Effector memory CD4-positive, alpha-beta T cell (primary cell): ENCODE measurements around the gene DENND1A.

Source experiments
- DNase-seq, 3 donors: peaks; one replicate each; pipeline ENCODE4 v3.0.0-alpha.2; 2020
- H3K27ac ChIP-seq: 2 replicates; pipeline ENCODE4 v1.7.0; 2013; ENCODE audit warnings: mild to moderate bottlenecking, low read length, moderate library complexity; ENCODE audit not compliant: insufficient read depth, poor library complexity, severe bottlenecking
- H3K27me3 ChIP-seq: replicated peaks from 2 replicates; pipeline ENCODE4 v1.7.0; 2013; ENCODE audit warnings: mild to moderate bottlenecking, low read length; ENCODE audit not compliant: insufficient read depth, control insufficient read depth, poor library complexity, severe bottlenecking
- H3K36me3 ChIP-seq: 2 replicates; pipeline ENCODE4 v1.7.0; 2013; ENCODE audit warnings: mild to moderate bottlenecking, low read length, moderate library complexity; ENCODE audit not compliant: control insufficient read depth, insufficient read depth
- H3K4me1 ChIP-seq: 2 replicates; pipeline ENCODE4 v1.7.0; 2013; ENCODE audit warnings: low read length, mild to moderate bottlenecking; ENCODE audit not compliant: control insufficient read depth, insufficient read depth, poor library complexity, severe bottlenecking
- H3K4me3 ChIP-seq: 2 replicates; pipeline ENCODE4 v1.7.0; 2013; ENCODE audit warnings: low read length, low read depth, mild to moderate bottlenecking; ENCODE audit not compliant: insufficient read depth, poor library complexity, severe bottlenecking
- H3K9me3 ChIP-seq: 2 replicates; pipeline ENCODE4 v1.7.0; 2013; ENCODE audit warnings: mild to moderate bottlenecking, low read length, moderate library complexity; ENCODE audit not compliant: control insufficient read depth

Gene DENND1A

GRCh38 chr9:123410281-123410910 is 519.5 kb downstream of the DENND1A start:
- Histone ChIP-seq H3K27ac (no peak overlapping the region), H3K27me3 (no peaks in the 10 kb centered on the region), H3K4me3 (no peak overlapping the region), H3K9me3 (no peaks in the 10 kb centered on the region), H3K4me1 (no peaks in the 10 kb centered on the region), H3K36me3 (no peaks in the 10 kb centered on the region)
- DNase-seq = no peak

- no peaks in the 10 kb centered on the region for H3K36me3 ChIP-seq
- no peaks in the 10 kb centered on the region for H3K4me1 ChIP-seq
These were observed 521.3 kb downstream of the DENND1A start for GRCh38 chr9:123408313-123409262.

GRCh38 chr9:123407217-123407851 is 522.6 kb downstream of the DENND1A start:
- no peaks in the 10 kb centered on the region for H3K27me3 ChIP-seq
- no peaks in the 10 kb centered on the region for H3K9me3 ChIP-seq
- H3K36me3 ChIP-seq = no peaks in the 10 kb centered on the region
- no peak overlapping the region for H3K27ac ChIP-seq
- H3K4me3 ChIP-seq = no peak overlapping the region
- no peaks in the 10 kb centered on the region for H3K4me1 ChIP-seq
- DNase-seq = no peak

More at GRCh38 chr9:123408313-123409262, 521.3 kb downstream of the DENND1A start:
- no peaks in the 10 kb centered on the region for H3K27me3 ChIP-seq
- no peak overlapping the region for H3K27ac ChIP-seq
- no peak for DNase-seq
- no peak overlapping the region for H3K4me3 ChIP-seq
- no peaks in the 10 kb centered on the region for H3K9me3 ChIP-seq

- Histone ChIP-seq H3K27me3 (no peaks in the 10 kb centered on the region), H3K27ac (no peak overlapping the region), H3K9me3 (no peaks in the 10 kb centered on the region), H3K4me1 (no peaks in the 10 kb centered on the region), H3K4me3 (no peak overlapping the region), H3K36me3 (no peaks in the 10 kb centered on the region)
- no peak for DNase-seq
These were observed 523.2 kb downstream of the DENND1A start for GRCh38 chr9:123406691-123407216.

- Histone ChIP-seq H3K4me1 (no peaks in the 10 kb centered on the region), H3K27me3 (no peaks in the 10 kb centered on the region), H3K36me3 (no peaks in the 10 kb centered on the region), H3K4me3 (no peak overlapping the region), H3K9me3 (no peaks in the 10 kb centered on the region), H3K27ac (no peak overlapping the region)
- no peak for DNase-seq
These were observed 523.9 kb downstream of the DENND1A start for GRCh38 chr9:123406016-123406415.

GRCh38 chr9:123402981-123403509 is 526.9 kb downstream of the DENND1A start:
- Histone ChIP-seq H3K4me3 (no peak overlapping the region), H3K36me3 (no peaks in the 10 kb centered on the region), H3K27ac (no peak overlapping the region)

GRCh38 chr9:123401879-123402513 is 527.9 kb downstream of the DENND1A start:
- H3K36me3 ChIP-seq = no peaks in the 10 kb centered on the region
- H3K27ac ChIP-seq = no peak overlapping the region
- no peaks in the 10 kb centered on the region for H3K27me3 ChIP-seq
- H3K9me3 ChIP-seq = no peaks in the 10 kb centered on the region
- no peaks in the 10 kb centered on the region for H3K4me1 ChIP-seq
- DNase-seq = no peak
- no peak overlapping the region for H3K4me3 ChIP-seq

More at GRCh38 chr9:123402981-123403509, 526.9 kb downstream of the DENND1A start:
- no peak for DNase-seq
- Histone ChIP-seq H3K9me3 (no peaks in the 10 kb centered on the region), H3K4me1 (no peaks in the 10 kb centered on the region), H3K27me3 (no peaks in the 10 kb centered on the region)

- Histone ChIP-seq H3K27ac (no peak overlapping the region), H3K4me1 (no peaks in the 10 kb centered on the region), H3K4me3 (no peak overlapping the region), H3K36me3 (no peaks in the 10 kb centered on the region), H3K27me3 (no peaks in the 10 kb centered on the region), H3K9me3 (no peaks in the 10 kb centered on the region)
- DNase-seq = no peak
These were observed 528.9 kb downstream of the DENND1A start for GRCh38 chr9:123400926-123401503.

GRCh38 chr9:123399803-123400378 is 530.0 kb downstream of the DENND1A start:
- no peak for DNase-seq
- H3K4me1 ChIP-seq = no peaks in the 10 kb centered on the region
- no peaks in the 10 kb centered on the region for H3K27me3 ChIP-seq
- no peak overlapping the region for H3K27ac ChIP-seq
- no peaks in the 10 kb centered on the region for H3K9me3 ChIP-seq
- no peaks in the 10 kb centered on the region for H3K36me3 ChIP-seq
- H3K4me3 ChIP-seq = no peak overlapping the region
